GM13977 (cell line): ENCODE data around the gene CYP11A1.

ENCODE experiments used
- DNase-seq: peaks from one replicate; pipeline ENCODE4 v3.0.0; 2012; ENCODE audit warnings: low spot score
- CTCF ChIP-seq: IDR thresholded peaks from 2 replicates; pipeline ENCODE4 v1.5.1; 2012; ENCODE audit warnings: mild to moderate bottlenecking, control low read depth; ENCODE audit not compliant: insufficient read depth; ENCODE audit errors: extremely low read depth, missing control alignments
- in situ Hi-C: fragments of 300-500 bp; cut with MboI; formaldehyde crosslinking; loops from one replicate; pipeline ENCODE4 v1.12.0; 2022; ENCODE audit warnings: low sequenced_read_pairs, low pct_unique_long_range_greater_than_20kb, mixed read lengths, inconsistent platforms; ENCODE audit not compliant: unreplicated experiment

CYP11A1 gene

DNA sequence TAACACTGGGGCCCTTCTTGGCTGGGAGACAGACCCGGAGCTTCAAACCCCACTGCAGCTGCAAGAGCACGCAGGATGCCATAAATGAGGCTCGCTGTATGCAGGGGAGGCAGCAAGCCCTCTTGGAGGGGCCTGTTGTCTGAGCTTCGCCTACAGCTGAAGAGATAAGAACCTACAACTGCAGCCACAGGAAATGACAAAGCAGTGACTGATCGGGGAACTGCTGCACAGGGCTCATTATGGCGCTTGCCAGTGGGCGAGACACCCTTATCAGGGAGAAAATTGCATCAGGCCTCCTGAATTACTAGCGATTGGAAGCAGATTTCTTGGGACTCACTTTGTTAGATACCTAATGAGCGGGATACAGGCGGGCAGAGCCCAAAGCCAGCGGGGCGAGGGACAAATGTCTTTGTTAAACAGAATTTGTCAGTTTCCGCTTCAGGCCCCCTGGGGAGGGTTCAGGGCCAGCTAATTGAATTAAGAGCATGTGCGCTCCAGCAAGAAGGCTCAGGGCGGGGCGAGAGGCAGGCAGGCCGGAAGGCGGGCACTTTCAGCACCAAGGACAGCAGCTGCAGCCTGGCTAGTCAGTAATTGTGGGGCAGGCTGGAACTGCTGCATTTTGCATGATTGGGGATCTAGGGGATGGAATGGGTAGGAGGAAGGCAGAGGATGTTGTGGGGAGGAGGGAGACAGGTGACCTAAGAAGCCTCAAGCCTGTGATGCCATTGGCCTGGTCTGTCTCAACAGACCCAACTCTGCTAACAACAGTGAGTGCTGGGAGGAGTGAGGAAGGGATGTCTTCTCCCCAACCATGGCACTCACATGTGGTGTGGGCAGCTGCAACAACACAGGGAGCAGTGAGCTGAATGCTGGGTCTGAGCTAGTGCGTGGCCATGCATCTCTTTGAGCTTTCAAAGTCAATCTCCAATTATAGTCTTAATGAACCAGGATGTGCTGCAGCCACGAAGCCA lies 76.1 kb downstream of the CYP11A1 start:
- in situ Hi-C loops = no loop called here
- DNase-seq = peak; percentile 85
- TF ChIP-seq CTCF = no peak

DNA sequence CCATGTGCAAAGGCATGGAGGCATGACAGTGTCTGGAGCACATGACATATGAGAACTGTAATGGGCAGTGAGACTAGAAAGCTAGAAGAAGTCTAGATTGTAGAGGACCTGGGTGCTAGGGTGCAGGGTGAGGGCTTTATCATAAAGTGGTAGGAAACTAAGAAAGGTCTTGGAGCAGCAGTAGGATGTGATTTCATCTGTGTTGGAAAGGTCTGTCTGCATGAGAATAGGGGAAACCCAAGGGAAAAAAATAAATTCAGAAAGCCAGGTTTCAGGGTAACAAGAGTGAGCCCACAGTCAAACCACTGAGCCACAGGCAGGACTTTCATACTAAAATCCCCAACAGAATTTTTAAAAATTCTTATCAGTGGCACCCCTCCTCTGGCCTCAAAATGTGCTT lies 76.8 kb downstream of the CYP11A1 start:
- DNase-seq = no peak
- no peak for TF ChIP-seq CTCF
- in situ Hi-C loops = no loop called here

DNA sequence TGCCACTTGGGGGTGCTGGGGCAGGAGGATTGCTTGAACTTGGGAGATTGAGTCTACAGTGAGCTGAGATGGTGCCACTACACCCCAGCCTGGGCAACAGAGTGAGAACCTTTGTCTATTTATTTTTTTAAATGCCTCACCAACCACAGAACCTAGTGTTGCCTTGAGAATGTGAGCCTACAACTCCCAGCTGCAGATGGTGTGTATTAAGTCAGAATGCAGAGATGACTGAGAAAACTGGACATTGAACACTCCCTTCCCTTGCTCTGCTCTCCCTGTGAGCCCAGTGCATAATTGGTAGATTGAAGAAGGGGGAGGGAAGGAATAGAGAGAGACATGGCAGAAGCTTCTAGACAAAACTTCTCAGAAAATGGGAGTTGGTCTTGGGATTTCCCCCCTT lies 77.8 kb downstream of the CYP11A1 start:
- in situ Hi-C loops = no loop called here
- no peak for DNase-seq
- no peak for TF ChIP-seq CTCF
